GM18508 (cell line): ENCODE results near the gene BRWD1.
"Not testable (repeated sequence)": the region's sequence is repeated elsewhere in the genome, so short reads cannot be mapped to it uniquely, and the experiment has no call there.

ENCODE experiments used
- ATAC-seq: cut with Tn5 transposase; IDR thresholded peaks from one replicate; pipeline ENCODE4 v1.9.1; 2021; ENCODE audit warnings: moderate number of reproducible peaks; ENCODE audit not compliant: insufficient read depth, unreplicated experiment

Gene BRWD1

DNA sequence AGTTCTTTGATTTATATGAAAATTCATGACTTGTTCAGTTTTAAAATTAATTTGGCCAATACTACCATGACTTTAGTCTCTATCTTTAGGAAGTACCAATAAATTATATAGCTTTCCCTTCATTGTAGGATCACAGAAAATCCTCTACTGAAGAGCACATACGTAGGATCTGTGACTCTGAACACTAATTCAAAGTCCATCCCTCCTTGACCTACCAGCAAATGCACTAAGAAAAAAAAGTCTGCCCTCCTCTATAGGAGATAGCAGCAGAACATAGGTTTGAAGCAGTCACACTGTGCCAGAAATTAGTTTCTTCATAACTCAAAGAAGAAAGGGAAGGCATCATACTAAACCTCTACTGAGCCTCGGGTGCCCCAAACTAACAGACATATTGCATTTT, 16.5 kb downstream of the BRWD1 start:
- ATAC-seq: no peak

DNA sequence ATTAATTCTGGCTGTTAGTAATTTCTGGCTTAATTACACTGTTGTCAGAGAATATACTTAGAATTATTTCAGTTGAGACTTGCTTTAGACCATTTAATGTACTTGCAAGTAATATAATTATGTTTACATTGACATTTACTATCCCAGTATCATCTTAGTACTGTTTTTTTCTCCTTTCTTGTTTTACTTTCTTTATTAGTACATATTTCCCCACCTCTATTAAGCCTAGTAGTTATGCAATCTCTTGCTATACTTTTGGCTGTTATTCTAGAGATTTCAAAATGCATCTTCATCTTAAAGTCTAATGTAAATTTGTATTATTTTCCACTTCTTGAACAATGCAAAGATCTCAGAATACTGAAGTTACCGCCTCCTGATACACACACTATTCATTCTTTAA, 24.4 kb downstream of the BRWD1 start:
- ATAC-seq: no peak

DNA sequence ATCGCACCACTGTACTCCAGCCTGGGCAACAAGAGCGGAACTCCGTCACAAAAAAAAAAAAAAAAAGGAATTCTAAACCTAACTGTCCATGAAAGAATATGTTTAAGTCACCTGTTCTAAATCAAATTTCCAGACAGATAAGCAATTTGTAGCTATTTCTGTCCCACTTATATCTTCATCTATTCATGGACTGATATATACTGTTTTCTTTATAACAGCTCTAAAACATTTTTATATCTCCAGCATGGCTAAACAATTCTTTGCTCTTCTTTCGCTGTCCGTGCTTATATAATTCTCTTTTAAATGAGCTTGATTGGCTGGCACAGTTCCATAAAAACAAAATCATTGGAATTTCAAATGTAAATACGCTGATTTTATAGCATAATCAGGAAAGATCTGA, 30.5 kb downstream of the BRWD1 start:
- ATAC-seq: no peak

DNA sequence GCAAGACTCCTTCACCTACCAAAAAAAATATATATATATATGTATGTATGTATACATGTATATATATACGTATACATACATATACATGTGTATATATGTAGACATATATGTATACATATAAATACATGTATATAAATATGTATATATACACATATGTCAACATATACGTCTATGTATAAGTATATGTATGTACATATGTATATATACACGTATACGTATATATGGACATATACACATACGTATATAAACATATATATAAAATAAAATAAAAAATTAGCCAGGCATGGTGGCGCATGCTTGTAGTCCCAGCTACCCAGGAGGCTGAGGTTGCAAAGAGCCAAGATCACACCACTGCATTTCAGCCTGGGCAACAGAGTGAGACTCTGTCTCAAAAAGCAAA, 31.6 kb downstream of the BRWD1 start:
- no peak for ATAC-seq

DNA sequence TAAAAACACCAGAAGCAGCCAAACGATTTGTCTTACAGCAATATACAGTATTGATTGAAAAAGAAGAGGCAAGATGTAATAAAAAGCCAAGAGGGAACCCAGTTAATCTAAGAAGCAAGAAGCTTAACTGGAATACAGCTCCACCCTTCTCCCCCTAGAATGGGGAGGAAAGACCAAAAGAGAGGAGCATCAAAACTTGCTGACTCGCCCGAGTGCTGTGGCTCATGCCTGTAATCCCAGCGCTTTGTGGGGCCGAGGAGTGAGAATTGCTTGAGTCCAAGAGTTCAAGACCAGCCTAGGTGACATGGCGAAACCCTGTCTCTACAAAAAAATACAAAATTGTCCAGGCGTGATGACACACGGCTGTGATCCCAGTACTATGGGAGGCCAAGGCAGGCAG, 32.2 kb downstream of the BRWD1 start:
- no peak for ATAC-seq

DNA sequence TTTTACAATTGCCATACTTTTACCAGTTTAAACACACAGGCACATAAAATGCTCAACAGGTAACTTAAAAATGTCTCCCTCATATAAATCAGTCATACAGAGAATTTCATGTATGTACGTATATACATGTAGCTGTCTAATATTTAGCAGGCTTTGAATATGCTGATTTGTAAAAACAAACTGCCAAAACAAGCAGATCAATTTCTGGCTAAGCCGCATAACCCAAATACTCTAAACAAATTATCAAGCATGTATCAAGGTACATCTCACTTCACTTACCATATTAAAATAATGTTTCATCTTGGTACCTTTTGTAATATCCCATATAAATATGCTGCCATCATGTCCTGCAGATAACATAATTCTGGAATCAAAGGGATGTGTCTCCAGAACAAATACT, 43.8 kb downstream of the BRWD1 start:
- ATAC-seq: no peak

DNA sequence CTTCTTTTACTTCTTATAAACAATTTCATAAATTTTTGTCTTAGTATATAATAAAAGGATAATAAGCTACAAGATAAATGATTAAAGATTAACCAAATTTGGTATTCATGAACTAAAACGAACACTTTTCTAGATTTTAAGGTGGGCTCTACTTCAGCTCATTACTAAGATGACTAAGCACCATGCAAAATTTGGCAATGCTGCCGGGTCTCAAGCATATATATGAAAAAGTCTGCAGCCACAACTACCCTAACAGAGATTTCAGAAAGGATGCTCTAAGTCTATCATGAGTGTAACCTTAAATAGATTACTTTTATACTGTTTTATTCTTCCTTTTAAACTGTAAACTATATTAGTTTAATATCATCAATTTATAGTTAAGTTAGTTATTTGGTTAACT, 47.8 kb downstream of the BRWD1 start:
- ATAC-seq: no peak

DNA sequence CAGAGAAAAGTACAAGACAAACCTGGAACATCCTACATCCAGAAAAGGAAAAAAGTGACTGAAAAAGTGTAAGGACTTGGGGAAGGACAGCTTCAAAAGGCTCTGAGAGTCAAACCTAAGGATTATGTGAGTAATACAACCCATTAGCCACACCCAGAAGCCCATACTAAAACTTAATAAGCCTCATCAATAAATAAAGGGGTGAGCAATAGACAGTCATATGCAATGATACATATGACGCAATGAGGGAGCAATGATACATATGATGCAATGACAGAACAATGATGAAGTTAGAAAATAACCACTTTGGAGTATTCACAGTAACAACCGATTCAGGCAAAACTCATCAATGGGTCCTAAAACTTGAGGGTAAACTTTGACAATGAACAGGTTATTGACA, 50.1 kb downstream of the BRWD1 start:
- no peak for ATAC-seq

DNA sequence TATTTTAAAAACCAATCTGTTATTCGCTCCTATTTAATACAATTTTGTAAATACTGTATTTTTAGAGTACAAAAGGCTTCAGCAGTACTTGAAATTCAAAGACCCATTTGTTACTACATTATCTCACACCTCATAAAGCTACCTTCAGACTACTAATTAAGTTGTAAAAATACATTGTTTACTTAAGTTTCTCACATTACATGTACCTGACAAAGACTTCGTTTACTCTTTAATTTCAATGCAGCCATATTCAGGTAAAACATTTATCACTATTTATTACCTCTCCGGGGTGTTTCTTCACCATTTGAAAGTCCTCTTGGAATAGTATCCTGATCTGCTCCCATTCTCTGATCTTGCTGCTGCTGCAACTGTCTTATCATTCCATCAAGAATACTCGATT, 55.2 kb downstream of the BRWD1 start:
- ATAC-seq: no peak

DNA sequence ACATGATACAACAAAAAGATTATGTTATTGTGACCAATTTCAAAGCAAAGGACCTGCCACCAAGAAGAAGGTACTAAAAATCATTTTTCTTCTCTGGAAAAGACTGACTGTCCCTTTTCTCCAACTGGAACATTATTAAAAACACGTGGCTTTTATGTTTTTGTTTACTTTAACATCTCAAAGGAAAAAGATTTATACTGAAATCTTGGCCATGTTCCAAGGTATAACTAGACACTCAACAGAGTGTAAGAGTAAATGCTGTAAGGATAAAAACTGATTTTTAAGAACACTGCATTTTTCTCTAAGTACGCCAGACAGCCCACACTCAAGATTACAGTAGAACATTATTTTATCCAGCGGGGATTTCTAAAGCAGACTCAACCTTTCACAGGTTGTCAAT, 62.1 kb downstream of the BRWD1 start:
- ATAC-seq: no peak

DNA sequence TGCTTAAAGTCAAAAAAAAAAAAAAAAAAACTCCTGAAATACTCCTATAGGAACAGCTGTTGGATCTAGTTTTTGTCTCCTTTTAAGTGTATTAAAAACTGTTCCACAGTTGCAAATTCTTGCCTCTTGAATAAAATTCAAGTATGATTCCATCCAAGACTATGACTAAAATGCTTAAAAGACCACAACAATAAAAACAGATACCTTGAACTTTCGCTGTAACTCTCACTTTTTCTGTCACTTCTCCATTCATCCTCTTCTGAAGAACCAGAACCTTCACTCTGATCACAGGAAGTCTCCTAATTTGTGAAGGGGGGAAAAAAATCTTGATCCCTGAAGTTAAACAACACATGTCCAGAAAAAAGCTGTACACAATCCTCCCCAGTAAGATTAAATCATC, 75.2 kb downstream of the BRWD1 start:
- ATAC-seq: no peak

DNA sequence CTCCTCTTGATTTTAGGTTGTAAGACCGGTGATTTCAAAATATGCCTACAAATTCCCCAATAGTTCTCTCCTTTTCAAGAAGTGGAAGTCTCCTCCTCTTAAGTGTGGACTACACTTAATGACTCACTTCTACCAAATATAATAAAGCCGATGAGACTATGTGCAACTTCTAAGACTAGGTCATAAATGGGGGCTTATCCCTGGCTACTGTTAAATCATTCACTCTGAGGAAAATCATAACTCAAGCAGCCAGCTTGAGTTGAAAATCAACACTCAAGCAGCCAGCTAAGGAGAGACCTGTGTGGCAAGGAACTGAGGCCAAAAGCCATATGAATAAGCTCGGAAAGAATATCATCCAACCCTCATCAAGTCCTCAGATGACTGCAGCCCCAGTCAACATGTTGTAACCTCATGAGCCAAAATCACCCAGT, 80.6 kb downstream of the BRWD1 start:
- ATAC-seq: no peak

DNA sequence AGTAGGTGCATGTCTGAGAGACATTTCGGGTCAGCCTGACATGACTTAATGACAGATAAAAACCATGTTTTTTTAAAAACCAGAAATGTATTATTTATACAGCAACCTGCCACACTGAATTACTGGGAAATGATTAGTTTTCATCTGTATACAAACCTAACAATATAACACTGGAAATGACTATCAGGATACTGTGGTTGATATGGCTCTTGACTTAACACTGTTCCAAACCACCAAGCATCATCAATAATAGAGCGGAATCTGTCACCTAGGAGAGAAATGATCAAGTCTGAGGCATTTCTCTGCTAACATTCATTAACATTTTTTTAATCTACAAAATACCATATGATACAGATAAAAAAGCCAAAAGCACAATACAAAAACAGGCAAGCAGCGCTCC, 88.5 kb downstream of the BRWD1 start:
- ATAC-seq: no peak

DNA sequence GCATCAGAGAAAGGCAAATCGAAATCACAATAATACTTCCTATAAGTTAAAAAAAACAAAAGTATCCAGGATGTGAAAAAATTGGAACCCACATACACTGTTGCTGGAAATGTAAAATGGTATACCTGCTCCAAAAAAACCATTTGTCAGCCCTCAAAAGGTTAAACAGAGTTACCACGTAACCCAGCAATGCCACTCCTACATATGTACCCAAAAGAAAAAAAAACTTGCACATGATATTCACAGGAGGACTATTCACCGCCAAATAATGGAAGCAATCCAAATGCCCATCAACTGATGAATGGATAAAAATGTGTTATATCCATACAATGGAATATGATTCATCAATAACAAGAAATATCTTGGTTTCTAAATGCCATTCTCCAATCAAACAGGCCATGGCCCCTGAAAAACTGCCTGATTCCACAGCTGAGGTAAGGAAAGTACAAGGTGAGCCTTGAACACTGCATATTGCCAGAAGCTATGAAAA, 91.4 kb downstream of the BRWD1 start:
- ATAC-seq: no peak

DNA sequence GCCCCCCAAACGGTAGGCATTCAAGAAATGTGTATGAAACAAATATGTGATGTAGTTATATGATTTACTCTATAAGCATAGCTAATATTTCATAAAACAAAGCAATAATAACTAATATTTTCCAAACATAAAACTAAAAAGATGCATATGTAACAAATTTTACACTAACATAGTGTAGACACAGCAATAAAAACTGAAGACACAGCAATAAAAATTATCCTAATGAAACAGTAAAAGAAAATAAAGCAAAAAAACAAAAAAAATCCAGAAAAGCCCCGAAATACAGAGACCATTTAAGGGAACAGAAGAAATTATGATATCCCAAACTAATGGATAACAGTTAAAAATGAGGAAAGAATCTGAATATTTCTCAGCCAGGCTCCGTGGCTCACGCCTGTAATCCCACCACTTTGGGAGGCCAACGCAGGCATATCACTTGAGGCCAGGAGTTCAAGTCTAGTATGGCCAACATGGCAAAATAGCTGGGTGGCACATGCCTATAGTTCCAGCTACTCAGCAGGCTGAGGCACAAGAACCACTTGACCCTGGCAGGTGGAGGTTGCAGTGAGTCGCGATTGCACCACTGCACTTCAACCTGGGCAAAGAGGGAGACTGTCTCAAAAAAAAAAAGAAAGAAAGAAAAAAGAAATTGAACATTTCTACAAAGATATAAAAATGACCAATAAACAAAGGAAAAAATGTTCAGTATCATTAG, 92.0 kb downstream of the BRWD1 start:
- no peak for ATAC-seq

DNA sequence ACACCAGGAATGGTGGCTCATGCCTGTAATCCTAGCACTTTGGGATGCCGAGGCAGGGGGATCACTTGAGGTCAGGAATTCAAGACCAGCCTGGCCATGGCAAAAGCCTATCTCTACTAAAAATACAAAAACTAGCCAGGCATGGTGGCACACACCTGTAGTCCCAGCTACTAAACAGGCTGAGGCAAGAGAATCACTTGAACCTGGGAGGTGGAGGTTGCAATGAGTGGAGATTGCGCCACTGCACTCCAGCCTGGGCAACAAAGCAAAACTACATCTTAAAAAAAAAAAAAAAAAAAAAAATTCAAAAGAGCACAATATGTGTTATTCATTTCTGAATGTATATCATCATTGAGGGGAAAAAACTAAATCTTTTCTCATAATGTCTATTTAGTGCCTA, 92.6 kb downstream of the BRWD1 start:
- not testable (repeated sequence) for ATAC-seq

DNA sequence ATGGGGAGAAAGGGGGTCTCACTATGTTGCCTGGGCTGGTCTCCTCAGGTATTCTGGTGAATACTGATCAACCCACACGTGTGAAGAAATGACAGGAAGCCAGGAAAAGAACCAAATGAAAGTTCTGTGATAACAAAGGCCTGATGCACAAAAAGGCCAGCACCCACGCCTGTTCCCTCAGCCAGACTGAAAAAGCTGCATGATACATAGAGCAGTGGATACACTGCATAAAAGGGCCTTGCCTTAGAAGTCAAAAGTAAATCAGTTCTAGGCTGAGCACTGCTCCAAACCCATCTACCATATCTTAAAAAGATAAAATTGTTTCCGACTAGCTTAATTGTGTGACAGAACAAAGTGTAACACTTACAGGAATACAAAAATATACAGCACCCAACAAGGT, 93.3 kb downstream of the BRWD1 start:
- no peak for ATAC-seq

DNA sequence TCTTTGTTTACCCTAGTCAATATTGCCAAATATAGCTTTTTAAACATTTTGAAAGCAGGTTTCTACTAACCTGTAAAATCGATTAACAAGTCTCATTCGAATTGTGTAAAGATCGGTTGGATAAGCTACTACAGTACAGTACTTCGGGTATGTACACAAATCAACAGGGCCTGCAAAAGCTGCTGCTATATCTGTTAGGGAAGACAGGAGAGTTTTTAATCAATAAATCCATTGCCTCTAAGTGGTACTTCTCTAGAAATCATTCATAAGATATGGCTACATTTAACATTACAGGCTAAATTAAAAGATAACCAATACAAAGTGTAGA, 95.4 kb downstream of the BRWD1 start:
- ATAC-seq: no peak

DNA sequence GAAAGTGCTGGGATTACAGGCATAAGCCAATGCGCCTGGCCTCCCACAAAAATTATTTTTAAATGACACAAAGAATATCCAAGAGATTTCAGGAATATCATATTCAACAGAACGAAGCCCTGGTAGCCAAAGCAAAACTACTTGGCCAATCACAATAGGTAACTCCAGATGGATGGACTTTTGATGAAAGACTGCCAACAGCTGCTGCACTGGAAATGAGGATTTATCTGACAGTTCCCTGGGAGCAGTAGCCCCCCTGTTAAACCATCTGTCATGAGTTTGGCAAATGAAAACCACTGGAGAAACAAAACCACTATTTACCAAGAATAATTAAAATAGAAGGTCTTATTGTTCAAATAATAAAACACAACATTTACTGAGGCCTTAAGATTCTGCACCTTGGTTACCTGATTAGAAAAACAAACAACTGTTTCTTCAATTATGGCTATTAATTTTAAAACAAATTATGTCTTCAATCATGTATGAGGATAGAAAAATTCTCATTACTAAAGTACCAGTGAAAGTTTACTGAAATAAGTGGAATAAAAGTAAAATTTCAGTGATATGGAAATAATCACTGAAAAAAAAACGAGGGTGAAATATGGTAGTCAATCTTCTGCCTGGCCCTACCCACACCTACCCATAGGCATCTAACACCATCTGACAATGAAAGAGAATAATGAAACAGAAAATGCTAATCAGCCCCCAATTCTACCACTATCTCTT, 95.9 kb downstream of the BRWD1 start:
- no peak for ATAC-seq

DNA sequence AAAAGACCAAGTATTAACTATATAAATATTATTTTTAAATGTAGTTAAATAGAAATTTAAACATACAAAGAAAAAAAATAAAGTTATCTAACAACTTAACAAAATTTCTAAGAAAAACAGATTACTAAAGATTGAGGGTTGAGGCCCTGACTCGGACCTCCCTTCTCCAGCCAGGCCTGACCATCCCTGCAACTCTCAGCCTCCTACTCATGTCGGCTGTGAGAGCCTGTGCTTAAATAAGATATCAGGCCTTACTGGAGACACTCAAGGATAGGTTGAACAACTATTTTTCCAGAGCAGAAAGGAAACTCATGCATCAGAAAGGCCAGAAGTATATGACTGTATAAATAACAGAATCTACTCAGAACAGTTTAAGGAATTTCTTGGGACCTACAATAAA, 97.1 kb downstream of the BRWD1 start:
- ATAC-seq: no peak

DNA sequence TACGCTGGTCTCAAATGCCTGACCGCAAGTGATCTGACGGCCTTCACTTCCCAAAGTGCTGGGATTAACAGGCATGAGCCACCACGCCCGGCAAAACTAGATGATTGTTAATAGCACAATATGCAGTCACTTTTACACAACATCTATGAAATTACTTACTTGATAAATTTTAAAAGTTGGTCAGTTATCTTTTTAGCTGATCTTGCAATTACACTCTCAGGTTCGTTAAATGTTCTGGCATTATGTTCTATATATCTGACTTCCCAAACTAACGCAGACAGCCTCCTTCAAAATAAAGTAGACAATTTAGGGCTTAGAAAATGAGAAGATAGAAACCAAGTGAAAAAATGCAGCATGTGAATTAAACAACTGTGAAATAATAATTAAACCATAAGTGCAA, 98.4 kb downstream of the BRWD1 start:
- ATAC-seq: no peak

DNA sequence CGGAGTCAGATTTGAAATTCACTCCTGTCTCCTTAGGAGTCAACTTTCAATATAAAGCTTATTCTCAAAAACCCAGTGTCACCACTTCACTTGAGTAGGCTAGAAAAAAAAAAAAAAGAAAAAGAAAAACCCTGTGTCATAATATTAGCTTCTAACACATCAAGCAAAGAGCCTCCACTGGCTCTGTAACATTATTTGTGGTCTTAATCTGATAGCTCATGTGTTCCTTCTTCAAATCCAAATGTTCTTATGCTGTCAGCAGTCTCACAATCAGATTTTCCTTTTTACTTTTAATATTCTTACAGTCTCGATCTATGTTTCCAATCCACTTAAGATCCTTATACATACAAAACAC, 104.1 kb downstream of the BRWD1 start:
- ATAC-seq: no peak
